Thyroid gland (tissue), 4 donors: Measurements from ENCODE around the gene SDC3. TPM values are rescaled to one million over a fixed set of nuclear protein-coding genes. Genes with fewer than 3 reads are reported as not detected.

Source experiments
- DNase-seq, 2 donors: peaks; one replicate each; pipeline ENCODE4 v3.0.0-alpha.2; 2019
- H3K27ac ChIP-seq, 3 donors: fragments of 200-600 bp; sonication (generic); 1 replicate in 2 of 3; 2 replicates in 1 of 3; pipeline ENCODE4 v1.5.1; 2016 to 2019; ENCODE audit warnings: mild to moderate bottlenecking in 1 of 3, moderate library complexity in 1 of 3
- H3K27me3 ChIP-seq: fragments of 200-600 bp; sonication (generic); one replicate; pipeline ENCODE4 v1.5.1; 2019
- H3K36me3 ChIP-seq, 2 donors: fragments of 200-600 bp; sonication (generic); one replicate each; pipeline ENCODE4 v1.5.1; 2016 to 2019
- H3K4me1 ChIP-seq, 2 donors: fragments of 200-600 bp; sonication (generic); one replicate each; pipeline ENCODE4 v1.5.1; 2017 to 2019
- H3K4me3 ChIP-seq, 3 donors: fragments of 200-600 bp; sonication (generic); replicated peaks in 1 of 3; 1 replicate in 2 of 3; 2 replicates in 1 of 3; pipeline ENCODE4 v1.5.1; 2016; ENCODE audit warnings: mild to moderate bottlenecking in 1 of 3
- H3K9me3 ChIP-seq: fragments of 200-600 bp; sonication (generic); one replicate; pipeline ENCODE4 v1.5.1; 2017
- POLR2A ChIP-seq, 2 donors: fragments of 450-650 bp; IDR thresholded peaks; one replicate each; pipeline ENCODE4 v1.6.1; 2017; ENCODE audit warnings: antibody characterized with exemption in 2 of 2, mild to moderate bottlenecking in 2 of 2, moderate library complexity in 1 of 2
- WGBS, 2 donors: methylation state at CpG; one replicate each; pipeline ENCODE4 v1.1.5; 2017; 5-methylcytosine and 5-hydroxymethylcytosine counted together
- intact Hi-C: fragments of 100-400 bp; cut with DNase I; formaldehyde crosslinking; loops from one replicate; pipeline ENCODE4 v1.15.1; 2023
- total RNA-seq, 4 donors: library from RNA; depleted of rRNA; stranded (reverse); fragments of >200 nt; gene quantifications; one replicate each; pipeline ENCODE4 v1.2.3, GENCODE V29; 2016
- TF ChIP-seq, protein P1 (sequence below), 6 experiments: fragments of 200-600 bp in 3 of 6; fragments of 450-650 bp in 3 of 6; sonication (generic) in 3 of 6; IDR thresholded peaks; one replicate each; pipeline ENCODE4 v1.5.1; 2016 to 2019; ENCODE audit warnings: antibody characterized with exemption in 6 of 6, mild to moderate bottlenecking in 2 of 6, inconsistent platforms in 1 of 6, moderate library complexity in 1 of 6

SDC3 gene
- total RNA-seq, 4 donors from 2014 or later = 13.2 to 19.5 (median 15.9) TPM

DNA sequence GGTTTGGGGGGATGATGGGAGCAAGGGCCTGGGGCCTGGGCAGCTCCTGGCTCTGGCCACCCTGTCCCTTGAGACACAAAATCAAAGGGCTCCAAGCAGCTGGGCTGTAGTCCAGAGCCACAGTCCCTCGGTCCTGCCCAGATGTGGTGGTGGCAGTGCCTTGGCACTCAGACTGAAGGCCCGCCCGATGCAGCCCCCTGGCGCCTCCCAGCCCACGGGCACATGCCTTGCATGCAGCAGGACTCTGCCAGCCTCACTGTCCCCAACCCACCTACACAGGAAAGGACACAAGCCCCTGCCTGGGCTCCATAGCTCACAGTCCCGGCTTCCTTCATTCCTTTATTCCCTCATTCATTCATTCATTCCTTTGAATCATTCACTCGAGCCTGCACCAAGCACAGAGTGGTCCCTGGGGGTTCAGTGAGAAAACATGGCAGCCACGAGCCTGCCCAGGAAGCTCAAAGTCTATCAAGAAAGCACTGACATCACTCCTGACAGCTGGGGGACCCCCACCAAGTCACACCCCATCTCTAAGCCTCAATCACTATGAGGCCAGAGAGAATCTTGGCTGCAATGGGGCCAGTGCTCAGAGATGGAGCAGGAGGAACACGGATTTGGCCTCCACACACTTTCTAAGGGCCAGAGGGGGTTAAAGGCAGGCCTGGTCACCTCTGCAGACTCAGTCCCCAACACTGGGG, 5.8 kb downstream of the SDC3 start:
- intact Hi-C loops = no loop called here
- DNase-seq = no peak
- no peaks in the 10 kb centered on the region for H3K36me3 ChIP-seq
- H3K27me3 ChIP-seq = no peaks in the 10 kb centered on the region
- H3K4me1 ChIP-seq = peaks cover 7 to 20% of the 10 kb centered on the region in 2 donors
- peak overlapping the region in 2 of 3 donors; percentile 28 to 63 for H3K27ac ChIP-seq
- WGBS, 2 donors = 71 to 78% methylated on average over 6 to 9 of the region's 9 CpGs
- no peak overlapping the region for H3K4me3 ChIP-seq
- TF ChIP-seq POLR2A (IDR thresholded peaks at IDR 0.05) = no peak
- TF ChIP-seq, protein P1, sequence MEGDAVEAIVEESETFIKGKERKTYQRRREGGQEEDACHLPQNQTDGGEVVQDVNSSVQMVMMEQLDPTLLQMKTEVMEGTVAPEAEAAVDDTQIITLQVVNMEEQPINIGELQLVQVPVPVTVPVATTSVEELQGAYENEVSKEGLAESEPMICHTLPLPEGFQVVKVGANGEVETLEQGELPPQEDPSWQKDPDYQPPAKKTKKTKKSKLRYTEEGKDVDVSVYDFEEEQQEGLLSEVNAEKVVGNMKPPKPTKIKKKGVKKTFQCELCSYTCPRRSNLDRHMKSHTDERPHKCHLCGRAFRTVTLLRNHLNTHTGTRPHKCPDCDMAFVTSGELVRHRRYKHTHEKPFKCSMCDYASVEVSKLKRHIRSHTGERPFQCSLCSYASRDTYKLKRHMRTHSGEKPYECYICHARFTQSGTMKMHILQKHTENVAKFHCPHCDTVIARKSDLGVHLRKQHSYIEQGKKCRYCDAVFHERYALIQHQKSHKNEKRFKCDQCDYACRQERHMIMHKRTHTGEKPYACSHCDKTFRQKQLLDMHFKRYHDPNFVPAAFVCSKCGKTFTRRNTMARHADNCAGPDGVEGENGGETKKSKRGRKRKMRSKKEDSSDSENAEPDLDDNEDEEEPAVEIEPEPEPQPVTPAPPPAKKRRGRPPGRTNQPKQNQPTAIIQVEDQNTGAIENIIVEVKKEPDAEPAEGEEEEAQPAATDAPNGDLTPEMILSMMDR (IDR thresholded peaks at IDR 0.05) = no peak
- no peaks in the 10 kb centered on the region for H3K9me3 ChIP-seq

GRCh38 chr1:30901798-30902581, 6.6 kb downstream of the SDC3 start:
- H3K4me1 ChIP-seq = peaks cover 7 to 14% of the 10 kb centered on the region in 2 donors
- intact Hi-C loops = no loop called here
- DNase-seq = no peak
- H3K4me3 ChIP-seq = no peak overlapping the region
- 65 to 84% methylated on average over 11 of the region's 11 CpGs for WGBS, 2 donors
- H3K9me3 ChIP-seq = no peaks in the 10 kb centered on the region
- peak overlapping the region in 2 of 3 donors; percentile 28 to 63 for H3K27ac ChIP-seq
- H3K27me3 ChIP-seq = no peaks in the 10 kb centered on the region
- no peaks in the 10 kb centered on the region for H3K36me3 ChIP-seq
- TF ChIP-seq, protein P1 (IDR thresholded peaks at IDR 0.05) = no peak
- TF ChIP-seq POLR2A (IDR thresholded peaks at IDR 0.05) = no peak

DNA sequence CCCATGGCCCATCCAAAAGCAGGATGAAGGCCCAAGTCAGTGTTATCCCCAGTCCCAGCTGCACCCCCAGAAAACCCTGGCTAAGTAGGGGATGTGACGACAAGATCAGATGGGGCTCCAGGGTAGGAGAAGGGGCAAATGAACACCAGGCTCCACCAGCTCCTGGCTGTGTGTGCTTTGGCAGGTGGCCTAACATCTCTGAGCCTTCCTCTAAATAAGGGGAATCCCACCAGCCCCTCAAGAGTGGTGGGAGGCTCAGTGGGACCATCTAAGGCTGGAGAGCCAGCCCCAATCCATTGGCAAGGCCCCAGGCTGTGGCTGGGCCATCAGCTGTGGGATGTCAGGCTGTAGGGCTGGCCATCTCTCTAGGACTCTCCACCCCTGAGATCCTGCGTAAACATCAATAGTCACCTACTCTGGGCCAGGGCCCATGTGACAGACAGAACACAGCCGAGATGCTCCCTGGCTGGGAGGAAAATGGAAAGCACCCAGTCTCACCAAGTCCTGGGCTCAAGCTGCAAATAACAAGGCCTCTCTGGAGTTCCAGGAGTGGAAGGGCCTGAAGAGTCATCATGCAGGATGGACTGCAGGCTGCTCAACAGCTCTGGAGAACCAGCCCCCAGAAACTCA, 7.5 kb downstream of the SDC3 start:
- WGBS, 2 donors = 87 to 90% methylated on average over 3 of the region's 3 CpGs
- H3K27ac ChIP-seq = no peak overlapping the region
- no peaks in the 10 kb centered on the region for H3K9me3 ChIP-seq
- H3K27me3 ChIP-seq = no peaks in the 10 kb centered on the region
- H3K4me3 ChIP-seq = no peak overlapping the region
- TF ChIP-seq POLR2A (IDR thresholded peaks at IDR 0.05) = no peak
- TF ChIP-seq, protein P1 (IDR thresholded peaks at IDR 0.05) = no peak
- intact Hi-C loops = no loop called here
- H3K4me1 ChIP-seq = peaks cover 7 to 11% of the 10 kb centered on the region in 2 donors
- H3K36me3 ChIP-seq = no peaks in the 10 kb centered on the region
- no peak for DNase-seq

GRCh38 chr1:30900486-30900885, 8.1 kb downstream of the SDC3 start:
- Histone ChIP-seq H3K4me1 (peaks cover 7 to 10% of the 10 kb centered on the region in 2 donors), H3K36me3 (no peaks in the 10 kb centered on the region), H3K27ac (no peak overlapping the region), H3K9me3 (no peaks in the 10 kb centered on the region), H3K4me3 (no peak overlapping the region), H3K27me3 (no peaks in the 10 kb centered on the region)
- DNase-seq = no peak
- intact Hi-C loops = no loop called here
- WGBS, 2 donors = 86 to 92% methylated on average over 6 of the region's 6 CpGs
- TF ChIP-seq, protein P1 (IDR thresholded peaks at IDR 0.05) = no peak
- TF ChIP-seq POLR2A (IDR thresholded peaks at IDR 0.05) = no peak
